ENCODE results near the gene MLEC.

DNA sequence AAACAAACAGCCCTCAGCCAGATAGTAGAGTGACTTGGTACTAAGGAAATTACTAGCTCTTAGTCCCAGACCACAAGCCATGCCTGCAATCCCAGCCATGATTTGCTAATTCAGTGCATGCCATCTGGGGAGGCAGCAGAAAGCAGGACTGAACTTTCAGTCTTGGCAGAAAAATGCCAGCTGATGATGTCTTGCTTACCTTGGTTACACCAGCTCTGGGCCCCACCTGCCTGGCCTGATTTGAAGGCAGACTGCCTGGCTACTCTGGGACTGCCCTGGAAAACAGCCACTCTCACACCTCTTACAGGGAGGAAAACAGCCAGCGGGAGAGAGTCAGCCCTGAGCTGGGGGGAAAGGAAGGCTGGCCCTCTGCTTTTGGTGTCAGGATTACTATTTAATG is 18.7 kb downstream of the MLEC start:
- no peak for TF ChIP-seq POLR2A (IDR thresholded peaks at IDR 0.05)
- no peak for TF ChIP-seq CTCF (IDR thresholded peaks at IDR 0.05)
